Stomach (tissue), 9 donors: ENCODE results near the gene VPS39. TPM values are rescaled to one million over a fixed set of nuclear protein-coding genes. Genes with fewer than 3 reads are reported as not detected.

Experiments used
- DNase-seq, 2 donors: peaks; one replicate each; pipeline versions ENCODE4 v3.0.0 to v3.0.0-alpha.2; 2013 to 2019
- H3K27ac ChIP-seq, 5 donors: fragments of 200-600 bp in 4 of 5; sonication (generic) in 4 of 5; one replicate each; pipeline ENCODE4 v1.5.1; 2013 to 2019; ENCODE audit warnings: mild to moderate bottlenecking in 1 of 5, moderate library complexity in 1 of 5
- H3K27me3 ChIP-seq, 3 donors: fragments of 200-600 bp; sonication (generic); one replicate each; pipeline ENCODE4 v1.5.1; 2017 to 2019; ENCODE audit warnings: mixed run types in 1 of 3
- H3K36me3 ChIP-seq, 4 donors: fragments of 200-600 bp; sonication (generic); 1 replicate in 3 of 4; 2 replicates in 1 of 4; pipeline ENCODE4 v1.5.1; 2016 to 2019
- H3K4me1 ChIP-seq, 4 donors: fragments of 200-600 bp; sonication (generic); one replicate each; pipeline ENCODE4 v1.5.1; 2016 to 2019
- H3K4me3 ChIP-seq, 4 donors: fragments of 200-600 bp; sonication (generic) in 3 of 4; one replicate each; pipeline ENCODE4 v1.5.1; 2016 to 2019; ENCODE audit warnings: mild to moderate bottlenecking in 1 of 4
- H3K9me3 ChIP-seq, 4 donors: fragments of 200-600 bp; sonication (generic); one replicate each; pipeline ENCODE4 v1.5.1; 2016 to 2019
- EP300 ChIP-seq: sonication (generic); formaldehyde crosslinking; IDR thresholded peaks from one replicate; pipeline ENCODE4 v1.6.1; 2017; ENCODE audit warnings: antibody characterized with exemption
- POLR2A ChIP-seq, 4 donors: fragments of 450-650 bp; IDR thresholded peaks; one replicate each; pipeline ENCODE4 v1.6.1; 2016; ENCODE audit warnings: antibody characterized with exemption in 4 of 4, control low read depth in 2 of 4, mild to moderate bottlenecking in 1 of 4, moderate library complexity in 1 of 4
- POLR2AphosphoS5 ChIP-seq, 3 donors: sonication (generic); formaldehyde crosslinking; IDR thresholded peaks; one replicate each; pipeline ENCODE4 v1.6.1; 2016; ENCODE audit warnings: antibody characterized with exemption in 3 of 3
- WGBS, 5 donors: extraction: QIAGEN DNeasy Blood & Tissue Kit in 3 of 5; methylation state at CpG; one replicate each; pipeline versions ENCODE4 v1.1.5 to v1.1.7; 2013 to 2018; 5-methylcytosine and 5-hydroxymethylcytosine counted together
- intact Hi-C: fragments of 100-400 bp; cut with DNase I; formaldehyde crosslinking; loops from one replicate; pipeline ENCODE4 v1.15.1; 2023; ENCODE audit warnings: low total_unique reads
- polyA plus RNA-seq, 3 donors: library from polyadenylated mRNA; stranded (reverse); fragments of 200-250 nt; gene quantifications; one replicate each; pipeline ENCODE4 v1.2.3, GENCODE V29; 2013
- total RNA-seq, 5 donors: library from RNA; depleted of rRNA; stranded (reverse); fragments of >200 nt; gene quantifications; one replicate each; pipeline versions ENCODE4 v1.1.0 to v1.2.3, GENCODE V29; 2014 to 2016
- TF ChIP-seq, protein P1 (sequence below), 7 experiments: fragments of 450-650 bp in 4 of 7; fragments of 200-600 bp in 3 of 7; sonication (generic) in 3 of 7; IDR thresholded peaks; one replicate each; pipeline ENCODE4 v1.5.1; 2016 to 2019; ENCODE audit warnings: antibody characterized with exemption in 7 of 7, control low read depth in 2 of 7, mild to moderate bottlenecking in 1 of 7
- donor health status: healthy with polysubstance abuse.
- donor health status: Bipolar disorder and iron deficiency.
- donor health status: healthy.

Gene VPS39
- total and polyA plus RNA-seq, 8 donors = 22.2 to 635 (median 74.3) TPM

DNA sequence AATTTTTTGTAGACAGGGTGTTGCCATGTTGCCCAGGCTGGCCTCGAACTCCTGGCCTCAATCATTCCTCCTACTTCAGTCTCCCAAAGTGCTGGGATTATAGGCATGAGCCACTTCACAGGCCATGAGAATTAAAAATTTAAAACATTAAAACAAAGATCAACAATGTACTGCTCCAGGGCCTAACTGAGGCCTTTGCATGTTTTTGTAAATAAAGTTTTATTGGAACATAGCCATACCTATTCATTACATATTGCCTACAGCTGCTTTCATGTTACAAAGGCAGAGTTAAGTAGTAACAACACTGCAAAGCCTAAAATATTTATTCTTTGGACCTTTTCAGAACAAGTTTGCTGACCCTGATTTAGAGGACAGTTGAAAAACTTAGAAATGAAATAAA is 9.6 kb downstream of the VPS39 start:
- Histone ChIP-seq H3K4me1 (peaks cover 0 to 10% (median 3%) of the 10 kb centered on the region in 4 donors), H3K27me3 (no peaks in the 10 kb centered on the region), H3K9me3 (no peaks in the 10 kb centered on the region), H3K4me3 (no peak overlapping the region), H3K36me3 (peaks cover 5 to 57% (median 50%) of the 10 kb centered on the region in 4 donors), H3K27ac (no peak overlapping the region)
- DNase-seq = no peak
- intact Hi-C loops = no loop called here
- 93 to 100% (median 100%) methylated on average over 1 of the region's 1 CpG for WGBS, 5 donors
- TF ChIP-seq, protein P1, sequence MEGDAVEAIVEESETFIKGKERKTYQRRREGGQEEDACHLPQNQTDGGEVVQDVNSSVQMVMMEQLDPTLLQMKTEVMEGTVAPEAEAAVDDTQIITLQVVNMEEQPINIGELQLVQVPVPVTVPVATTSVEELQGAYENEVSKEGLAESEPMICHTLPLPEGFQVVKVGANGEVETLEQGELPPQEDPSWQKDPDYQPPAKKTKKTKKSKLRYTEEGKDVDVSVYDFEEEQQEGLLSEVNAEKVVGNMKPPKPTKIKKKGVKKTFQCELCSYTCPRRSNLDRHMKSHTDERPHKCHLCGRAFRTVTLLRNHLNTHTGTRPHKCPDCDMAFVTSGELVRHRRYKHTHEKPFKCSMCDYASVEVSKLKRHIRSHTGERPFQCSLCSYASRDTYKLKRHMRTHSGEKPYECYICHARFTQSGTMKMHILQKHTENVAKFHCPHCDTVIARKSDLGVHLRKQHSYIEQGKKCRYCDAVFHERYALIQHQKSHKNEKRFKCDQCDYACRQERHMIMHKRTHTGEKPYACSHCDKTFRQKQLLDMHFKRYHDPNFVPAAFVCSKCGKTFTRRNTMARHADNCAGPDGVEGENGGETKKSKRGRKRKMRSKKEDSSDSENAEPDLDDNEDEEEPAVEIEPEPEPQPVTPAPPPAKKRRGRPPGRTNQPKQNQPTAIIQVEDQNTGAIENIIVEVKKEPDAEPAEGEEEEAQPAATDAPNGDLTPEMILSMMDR (IDR thresholded peaks at IDR 0.05) = no peak
- TF ChIP-seq POLR2A (IDR thresholded peaks at IDR 0.05) = no peak
- no peak for TF ChIP-seq EP300
- no peak for TF ChIP-seq POLR2AphosphoS5 (IDR thresholded peaks at IDR 0.05)

DNA sequence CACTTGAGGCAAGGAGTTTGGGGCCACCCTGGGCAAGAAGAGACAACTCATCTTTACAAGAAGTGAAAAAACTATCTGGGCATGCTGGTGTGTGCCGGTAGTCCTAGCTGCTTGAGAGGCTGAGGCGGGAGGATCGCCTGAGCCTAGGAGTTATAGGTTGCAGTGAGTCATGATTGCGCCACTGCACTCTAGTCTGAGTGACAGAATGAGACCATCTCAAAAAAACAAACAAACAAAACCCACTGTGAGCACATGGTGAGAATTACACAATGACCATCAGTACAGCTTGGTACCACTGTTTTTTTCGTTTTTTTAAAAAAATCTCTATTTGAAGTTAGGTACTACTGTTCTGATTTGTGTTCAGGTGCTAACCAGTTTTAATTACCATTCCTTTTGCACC is 13.6 kb downstream of the VPS39 start:
- H3K27me3 ChIP-seq = no peaks in the 10 kb centered on the region
- no peak overlapping the region for H3K4me3 ChIP-seq
- H3K9me3 ChIP-seq = no peaks in the 10 kb centered on the region
- peaks cover 16 to 76% (median 70%) of the 10 kb centered on the region in 4 donors for H3K36me3 ChIP-seq
- TF ChIP-seq POLR2A (IDR thresholded peaks at IDR 0.05) = no peak
- TF ChIP-seq POLR2AphosphoS5 (IDR thresholded peaks at IDR 0.05) = no peak
- TF ChIP-seq, protein P1 (IDR thresholded peaks at IDR 0.05) = no peak
- no peak for TF ChIP-seq EP300
- no peak overlapping the region for H3K27ac ChIP-seq
- 88 to 96% (median 92%) methylated on average over 5 of the region's 5 CpGs for WGBS, 5 donors
- intact Hi-C loops = no loop called here
- no peaks in the 10 kb centered on the region for H3K4me1 ChIP-seq
- DNase-seq = no peak

DNA sequence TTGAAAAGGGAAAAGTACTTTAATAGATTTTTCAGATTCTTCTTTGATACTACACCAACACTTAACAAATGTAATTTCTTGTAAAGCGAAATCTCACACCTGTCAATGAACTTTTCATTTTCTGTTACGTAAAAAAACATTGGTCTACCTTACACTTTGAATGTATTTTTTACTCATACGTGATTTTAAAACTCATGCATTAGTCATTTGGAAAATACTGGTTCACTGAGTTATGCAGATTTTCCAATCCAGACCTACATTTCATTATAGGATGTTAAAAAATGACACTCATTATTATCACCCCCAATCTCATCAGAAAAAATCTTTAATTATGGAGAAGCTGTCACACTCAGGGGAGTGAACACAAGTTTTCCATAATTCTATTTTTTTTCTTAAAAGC is 14.7 kb downstream of the VPS39 start:
- no peak for DNase-seq
- H3K4me1 ChIP-seq = no peaks in the 10 kb centered on the region
- intact Hi-C loops = no loop called here
- peaks cover 18 to 76% (median 70%) of the 10 kb centered on the region in 4 donors for H3K36me3 ChIP-seq
- no peak overlapping the region for H3K4me3 ChIP-seq
- no peaks in the 10 kb centered on the region for H3K9me3 ChIP-seq
- H3K27me3 ChIP-seq = no peaks in the 10 kb centered on the region
- no peak overlapping the region for H3K27ac ChIP-seq
- TF ChIP-seq, protein P1 (IDR thresholded peaks at IDR 0.05) = no peak
- no peak for TF ChIP-seq POLR2AphosphoS5 (IDR thresholded peaks at IDR 0.05)
- 87 to 94% (median 90%) methylated on average over 3 of the region's 3 CpGs for WGBS, 5 donors

DNA sequence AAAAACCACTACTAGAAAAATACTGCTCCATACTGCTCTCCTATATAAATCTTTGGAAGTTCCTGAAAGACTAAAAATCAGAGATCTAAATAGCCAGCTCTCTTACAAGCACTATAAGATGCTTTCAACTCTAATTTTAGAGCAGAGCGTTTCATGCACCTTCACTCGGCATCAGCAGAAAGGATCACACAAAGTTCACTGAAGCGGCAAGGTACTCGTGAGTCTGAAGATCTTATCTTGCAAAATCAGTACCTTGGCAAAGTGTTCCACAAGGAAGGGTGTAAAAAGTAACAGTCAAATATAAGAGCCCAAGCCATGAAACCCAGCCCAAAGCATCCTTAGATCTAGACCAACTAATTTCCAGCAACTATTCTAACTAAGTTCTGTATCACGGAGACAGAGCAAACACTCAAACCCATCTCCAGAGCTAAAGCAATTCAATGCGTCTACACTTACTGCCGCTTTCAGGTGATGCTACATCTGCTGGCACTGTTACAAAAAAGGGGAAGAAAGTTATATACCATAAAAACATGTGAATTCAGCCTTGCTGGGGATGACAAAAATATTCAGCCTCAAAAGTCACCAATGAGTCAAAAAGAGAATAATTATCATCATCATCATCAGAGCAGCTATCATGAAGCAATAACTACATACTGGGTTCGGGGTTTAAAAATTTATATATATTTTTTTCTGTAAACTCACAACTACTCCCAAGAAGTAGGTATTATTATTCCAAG is 16.3 kb downstream of the VPS39 start:
- 84 to 91% (median 88%) methylated on average over 8 of the region's 8 CpGs for WGBS, 5 donors
- Histone ChIP-seq H3K27me3 (no peaks in the 10 kb centered on the region), H3K4me3 (no peak overlapping the region), H3K27ac (no peak overlapping the region), H3K36me3 (peaks cover 23 to 78% (median 73%) of the 10 kb centered on the region in 4 donors), H3K9me3 (no peaks in the 10 kb centered on the region), H3K4me1 (no peaks in the 10 kb centered on the region)
- DNase-seq = no peak
- intact Hi-C loops = no loop called here
- TF ChIP-seq EP300 = no peak
- TF ChIP-seq, protein P1 (IDR thresholded peaks at IDR 0.05) = no peak
- TF ChIP-seq POLR2A (IDR thresholded peaks at IDR 0.05) = no peak
- no peak for TF ChIP-seq POLR2AphosphoS5 (IDR thresholded peaks at IDR 0.05)
